ENCODE results near the gene DNAH1.

DNAH1 gene

GRCh38 chr3:52297242-52298148 lies 18.6 kb upstream of the DNAH1 start:
- Mint-ChIP-seq H3K4me3 (no peak overlapping the region), H3K27ac (no peak overlapping the region), H3K27me3 (ENCODE audit: low read depth) (no peaks in the 10 kb centered on the region), H3K36me3 (ENCODE audit: low read depth) (peaks cover 3% of the 10 kb centered on the region), H3K9me3 (no peaks in the 10 kb centered on the region), H3K4me1 (ENCODE audit: low read depth) (peaks cover 2% of the 10 kb centered on the region)

- Mint-ChIP-seq H3K4me1 (ENCODE audit: low read depth) (peaks cover 2% of the 10 kb centered on the region), H3K4me3 (no peak overlapping the region), H3K9me3 (no peaks in the 10 kb centered on the region), H3K27ac (no peak overlapping the region), H3K27me3 (ENCODE audit: low read depth) (no peaks in the 10 kb centered on the region), H3K36me3 (ENCODE audit: low read depth) (peaks cover 3% of the 10 kb centered on the region)
Observed at GRCh38 chr3:52298149-52299098, 17.7 kb upstream of the DNAH1 start.

- H3K27me3 Mint-ChIP-seq (ENCODE audit: low read depth), result no peaks in the 10 kb centered on the region
- H3K9me3 Mint-ChIP-seq, result no peaks in the 10 kb centered on the region
- no peak overlapping the region for H3K4me3 Mint-ChIP-seq
- no peak overlapping the region for H3K27ac Mint-ChIP-seq
- peaks cover 3% of the 10 kb centered on the region for H3K36me3 Mint-ChIP-seq (ENCODE audit: low read depth)
- peaks cover 2% of the 10 kb centered on the region for H3K4me1 Mint-ChIP-seq (ENCODE audit: low read depth)
Observed at GRCh38 chr3:52299247-52299878, 16.8 kb upstream of the DNAH1 start.

- no peaks in the 10 kb centered on the region for H3K27me3 Mint-ChIP-seq (ENCODE audit: low read depth)
- no peak overlapping the region for H3K4me3 Mint-ChIP-seq
- peaks cover 3% of the 10 kb centered on the region for H3K36me3 Mint-ChIP-seq (ENCODE audit: low read depth)
- H3K27ac Mint-ChIP-seq, result no peak overlapping the region
- no peaks in the 10 kb centered on the region for H3K9me3 Mint-ChIP-seq
- peaks cover 2% of the 10 kb centered on the region for H3K4me1 Mint-ChIP-seq (ENCODE audit: low read depth)
Observed at GRCh38 chr3:52299879-52300611, 16.1 kb upstream of the DNAH1 start.

GRCh38 chr3:52302426-52303145 lies 13.5 kb upstream of the DNAH1 start:
- H3K27ac Mint-ChIP-seq, result no peak overlapping the region
- H3K4me1 Mint-ChIP-seq (ENCODE audit: low read depth), result peaks cover 2% of the 10 kb centered on the region
- H3K9me3 Mint-ChIP-seq, result no peaks in the 10 kb centered on the region
- H3K27me3 Mint-ChIP-seq (ENCODE audit: low read depth), result no peaks in the 10 kb centered on the region
- H3K4me3 Mint-ChIP-seq, result no peak overlapping the region
- H3K36me3 Mint-ChIP-seq (ENCODE audit: low read depth), result peaks cover 7% of the 10 kb centered on the region

GRCh38 chr3:52303811-52304210 lies 12.3 kb upstream of the DNAH1 start:
- Mint-ChIP-seq H3K27me3 (ENCODE audit: low read depth) (no peaks in the 10 kb centered on the region), H3K27ac (no peak overlapping the region), H3K9me3 (no peaks in the 10 kb centered on the region), H3K4me1 (ENCODE audit: low read depth) (no peaks in the 10 kb centered on the region), H3K4me3 (no peak overlapping the region), H3K36me3 (ENCODE audit: low read depth) (peaks cover 7% of the 10 kb centered on the region)

- Mint-ChIP-seq H3K9me3 (no peaks in the 10 kb centered on the region), H3K4me3 (no peak overlapping the region), H3K36me3 (ENCODE audit: low read depth) (peaks cover 10% of the 10 kb centered on the region), H3K27ac (no peak overlapping the region), H3K4me1 (ENCODE audit: low read depth) (peaks cover 8% of the 10 kb centered on the region), H3K27me3 (ENCODE audit: low read depth) (no peaks in the 10 kb centered on the region)
Observed at GRCh38 chr3:52305926-52306325, 10.2 kb upstream of the DNAH1 start.

GRCh38 chr3:52306978-52307377 lies 9.1 kb upstream of the DNAH1 start:
- Mint-ChIP-seq H3K9me3 (no peaks in the 10 kb centered on the region), H3K27ac (no peak overlapping the region), H3K36me3 (ENCODE audit: low read depth) (peaks cover 10% of the 10 kb centered on the region), H3K27me3 (ENCODE audit: low read depth) (no peaks in the 10 kb centered on the region), H3K4me1 (ENCODE audit: low read depth) (peaks cover 12% of the 10 kb centered on the region), H3K4me3 (no peak overlapping the region)

- H3K4me1 Mint-ChIP-seq (ENCODE audit: low read depth), result peaks cover 13% of the 10 kb centered on the region
- H3K36me3 Mint-ChIP-seq (ENCODE audit: low read depth), result peaks cover 11% of the 10 kb centered on the region
- no peak overlapping the region for H3K4me3 Mint-ChIP-seq
- no peaks in the 10 kb centered on the region for H3K9me3 Mint-ChIP-seq
- no peaks in the 10 kb centered on the region for H3K27me3 Mint-ChIP-seq (ENCODE audit: low read depth)
- no peak overlapping the region for H3K27ac Mint-ChIP-seq
Observed at GRCh38 chr3:52308308-52308707, 7.8 kb upstream of the DNAH1 start.

- Mint-ChIP-seq H3K27me3 (ENCODE audit: low read depth) (no peaks in the 10 kb centered on the region), H3K27ac (peak overlapping the region; percentile 57), H3K4me3 (no peak overlapping the region), H3K4me1 (ENCODE audit: low read depth) (peaks cover 14% of the 10 kb centered on the region), H3K36me3 (ENCODE audit: low read depth) (peaks cover 6% of the 10 kb centered on the region), H3K9me3 (no peaks in the 10 kb centered on the region)
Observed at GRCh38 chr3:52310861-52311575, 5.1 kb upstream of the DNAH1 start.

GRCh38 chr3:52311576-52312119 lies 4.5 kb upstream of the DNAH1 start:
- Mint-ChIP-seq H3K27ac (no peak overlapping the region), H3K4me3 (no peak overlapping the region), H3K36me3 (ENCODE audit: low read depth) (peaks cover 4% of the 10 kb centered on the region), H3K27me3 (ENCODE audit: low read depth) (no peaks in the 10 kb centered on the region), H3K9me3 (no peaks in the 10 kb centered on the region), H3K4me1 (ENCODE audit: low read depth) (peaks cover 14% of the 10 kb centered on the region)

GRCh38 chr3:52313188-52313773 lies 2.8 kb upstream of the DNAH1 start:
- H3K4me3 Mint-ChIP-seq, result no peak overlapping the region
- no peaks in the 10 kb centered on the region for H3K9me3 Mint-ChIP-seq
- no peak overlapping the region for H3K27ac Mint-ChIP-seq
- H3K4me1 Mint-ChIP-seq (ENCODE audit: low read depth), result peaks cover 22% of the 10 kb centered on the region
- H3K27me3 Mint-ChIP-seq (ENCODE audit: low read depth), result no peaks in the 10 kb centered on the region
- H3K36me3 Mint-ChIP-seq (ENCODE audit: low read depth), result peaks cover 4% of the 10 kb centered on the region
